Frontal cortex (tissue), 1 donor: ENCODE data around the gene ZCCHC10. TPM values are rescaled to one million over a fixed set of nuclear protein-coding genes. Genes with fewer than 3 reads are reported as not detected.

Source experiments
- small RNA-seq: library from RNA; depleted of rRNA; stranded (forward); fragments of <200 nt; gene quantifications from one replicate; pipeline ENCODE3, GENCODE V24; 2014
- total RNA-seq: library from RNA; depleted of rRNA; stranded (reverse); fragments of >200 nt; gene quantifications from one replicate; pipeline ENCODE4 v1.2.3, GENCODE V29; 2014

Gene ZCCHC10
- total RNA-seq, 1 donor from 2014 or later: 27.3 TPM

Small RNAs within 50 kb of the gene (small RNA-seq; reads per million reads assigned to genes)
- not detected for gene AC113410.1
- gene AC113410.3: not detected
- gene ATP6V0E1P1: not detected
- gene RF00019: not detected

Other genes with a start within 250 kb of the ZCCHC10 start
- gene SEPTIN8, start 249.3 kb downstream of the ZCCHC10 start, total RNA-seq: 28.1 TPM
- 4.5 TPM for gene SOWAHA, start 213.2 kb downstream of the ZCCHC10 start, total RNA-seq
- gene SHROOM1, start 195.9 kb downstream of the ZCCHC10 start, total RNA-seq: 0.82 TPM
- gene GDF9, start 160.1 kb downstream of the ZCCHC10 start, total RNA-seq: 1.2 TPM
- 75.8 TPM for gene UQCRQ, start 159.9 kb downstream of the ZCCHC10 start, total RNA-seq
- gene LEAP2, start 152.9 kb downstream of the ZCCHC10 start, total RNA-seq: 1.2 TPM
- gene AFF4, start 62.9 kb downstream of the ZCCHC10 start, total RNA-seq: 62.4 TPM
- 140 TPM for gene HSPA4, start 25.5 kb upstream of the ZCCHC10 start, total RNA-seq